IgD-negative memory B cell (primary cell): ENCODE results near the gene ARHGEF17. TPM values are rescaled to one million over a fixed set of nuclear protein-coding genes. Genes with fewer than 3 reads are reported as not detected.
A peak's percentile ranks its signal among the peaks of the same experiment; 100 is the strongest.

Experiments
- H3K27ac Mint-ChIP-seq, 3 donors: one replicate each; pipeline ENCODE4 v1.8.0; 2020 to 2022; ENCODE audit warnings: mild to moderate bottlenecking in 3 of 3, mixed read lengths in 3 of 3, moderate library complexity in 1 of 3
- H3K27me3 Mint-ChIP-seq: one replicate; pipeline ENCODE4 v1.8.0; 2021; ENCODE audit warnings: mixed read lengths
- H3K36me3 Mint-ChIP-seq: one replicate; pipeline ENCODE4 v1.8.0; 2020; ENCODE audit warnings: mild to moderate bottlenecking, mixed read lengths
- H3K4me1 Mint-ChIP-seq, 3 donors: one replicate each; pipeline ENCODE4 v1.8.0; 2020 to 2022; ENCODE audit warnings: mixed read lengths in 3 of 3, mild to moderate bottlenecking in 1 of 3
- H3K4me3 Mint-ChIP-seq, 4 donors: one replicate each; pipeline ENCODE4 v1.8.0; 2020 to 2022; ENCODE audit warnings: mild to moderate bottlenecking in 4 of 4, mixed read lengths in 4 of 4, moderate library complexity in 3 of 4
- H3K9me3 Mint-ChIP-seq, 3 donors: one replicate each; pipeline ENCODE4 v1.8.0; 2020 to 2021; ENCODE audit warnings: mixed read lengths in 3 of 3, mild to moderate bottlenecking in 1 of 3
- polyA plus RNA-seq: library from polyadenylated mRNA; unstranded; fragments of 300-500 nt; fragmentation: Illumina TruSeq; gene quantifications from one replicate; pipeline ENCODE4 v1.2.3, GENCODE V29; 2021

Gene ARHGEF17
- polyA plus RNA-seq, 1 donor from 2014 or later: not detected

GRCh38 chr11:73394416-73395296 lies 86.6 kb downstream of the ARHGEF17 start:
- Mint-ChIP-seq H3K9me3 (no peaks in the 10 kb centered on the region), H3K4me3 (no peak overlapping the region), H3K27me3 (no peaks in the 10 kb centered on the region), H3K27ac (peak overlapping the region in 1 of 3 donors; percentile 45), H3K4me1 (peaks cover 4 to 16% (median 9%) of the 10 kb centered on the region in 3 donors), H3K36me3 (peaks cover 3% of the 10 kb centered on the region)

GRCh38 chr11:73395297-73396208 lies 87.5 kb downstream of the ARHGEF17 start:
- peaks cover 2 to 9% (median 5%) of the 10 kb centered on the region in 3 donors for H3K4me1 Mint-ChIP-seq
- H3K9me3 Mint-ChIP-seq: no peaks in the 10 kb centered on the region
- H3K4me3 Mint-ChIP-seq: no peak overlapping the region
- H3K36me3 Mint-ChIP-seq: no peaks in the 10 kb centered on the region
- H3K27ac Mint-ChIP-seq: peak overlapping the region in 1 of 3 donors; percentile 45
- H3K27me3 Mint-ChIP-seq: no peaks in the 10 kb centered on the region

DNA sequence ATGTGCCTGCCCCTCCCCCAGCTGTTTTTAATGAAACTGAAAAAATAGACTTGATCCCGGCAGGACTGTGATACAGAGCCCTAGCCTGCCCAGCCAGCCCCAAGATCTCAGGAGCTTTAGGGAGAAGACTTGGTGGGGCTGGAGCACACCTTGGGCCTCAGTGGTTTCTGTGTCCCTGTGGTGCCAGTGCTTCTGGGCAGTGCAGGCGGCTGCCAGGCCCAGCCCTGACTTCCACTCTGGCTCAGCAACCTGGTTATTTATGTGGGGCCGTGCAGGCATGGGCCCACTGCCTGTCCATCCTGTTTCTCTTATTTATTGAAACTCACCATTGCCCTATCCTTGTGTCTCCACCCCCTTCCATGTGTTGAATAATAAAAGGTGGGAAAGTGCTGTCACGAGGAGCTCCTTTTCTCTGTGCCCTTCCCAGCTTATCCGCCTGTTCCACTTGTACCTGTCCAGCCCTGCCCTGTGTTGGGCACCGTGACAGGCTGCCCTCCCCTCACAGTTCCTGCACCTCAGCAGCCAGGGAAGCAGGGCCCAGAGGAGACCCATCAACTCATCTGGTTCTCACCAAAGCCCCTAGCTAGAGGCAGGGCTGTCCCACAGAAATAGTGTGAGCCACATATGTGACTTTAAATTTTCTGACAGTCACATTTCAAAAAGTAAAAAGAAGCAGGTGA lies 88.3 kb downstream of the ARHGEF17 start:
- Mint-ChIP-seq H3K36me3 (no peaks in the 10 kb centered on the region), H3K4me1 (peaks cover 5 to 9% (median 7%) of the 10 kb centered on the region in 3 donors), H3K27me3 (no peaks in the 10 kb centered on the region), H3K9me3 (no peaks in the 10 kb centered on the region), H3K27ac (peak overlapping the region in 1 of 3 donors; percentile 67), H3K4me3 (no peak overlapping the region)

DNA sequence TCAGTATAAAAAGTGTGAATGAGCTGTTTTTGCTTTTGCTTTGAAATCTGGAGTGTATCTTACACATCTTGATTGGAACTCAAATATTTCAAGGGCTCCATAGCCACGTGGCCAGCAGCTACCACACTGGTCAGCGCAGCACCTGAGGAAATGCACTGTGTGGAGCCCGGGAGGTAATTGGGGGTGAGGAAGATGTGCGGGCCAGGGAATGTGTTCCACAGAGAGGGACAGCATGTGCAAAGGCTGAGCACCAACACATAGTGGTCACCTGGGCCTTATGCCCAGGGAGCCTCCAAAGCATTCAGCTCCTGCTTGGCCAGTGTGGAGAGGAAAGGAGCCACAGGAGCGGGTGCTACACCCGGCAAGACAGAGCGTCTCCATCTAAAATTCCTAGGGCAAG lies 88.9 kb downstream of the ARHGEF17 start:
- Mint-ChIP-seq H3K9me3 (no peaks in the 10 kb centered on the region), H3K27me3 (no peaks in the 10 kb centered on the region), H3K4me1 (peaks cover 5 to 9% (median 7%) of the 10 kb centered on the region in 3 donors), H3K27ac (peak overlapping the region in 2 of 3 donors; percentile 67 to 76), H3K36me3 (no peaks in the 10 kb centered on the region), H3K4me3 (no peak overlapping the region)

DNA sequence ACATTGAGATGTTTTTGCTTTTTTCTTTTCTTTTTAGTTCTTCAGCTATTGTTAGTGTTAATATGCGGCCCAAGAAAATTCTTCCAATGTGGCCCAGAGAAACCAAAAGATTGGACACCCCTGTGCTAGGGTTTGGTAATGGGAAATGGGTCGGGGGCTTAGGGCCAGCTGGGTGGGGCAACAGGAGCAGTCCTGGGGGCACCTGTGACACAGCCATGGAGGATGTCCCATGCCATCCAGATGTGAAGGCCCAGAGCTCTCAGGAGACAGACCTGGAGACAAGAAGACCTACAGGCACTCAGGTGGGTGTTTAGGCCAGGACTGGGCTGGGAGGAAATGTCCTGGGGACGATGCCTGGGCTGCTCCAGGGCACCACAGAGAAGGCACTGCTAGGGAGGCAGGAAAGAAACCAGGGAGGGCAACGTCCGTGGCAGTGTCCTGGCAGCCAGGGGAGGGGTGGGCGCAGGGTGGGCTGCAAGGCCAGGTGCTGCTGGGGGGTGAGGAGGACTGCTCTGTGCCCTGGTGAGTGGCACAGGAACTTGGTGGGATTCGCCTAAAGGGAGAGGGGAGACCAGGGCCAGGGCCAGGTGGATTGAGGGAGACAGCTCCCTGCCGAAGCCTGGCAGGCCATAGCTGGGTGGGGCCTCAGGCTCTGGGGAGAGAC lies 89.5 kb downstream of the ARHGEF17 start:
- Mint-ChIP-seq H3K9me3 (no peaks in the 10 kb centered on the region), H3K4me1 (peaks cover 5 to 9% (median 7%) of the 10 kb centered on the region in 3 donors), H3K27ac (peak overlapping the region; percentile 58 to 67 (median 65)), H3K36me3 (no peaks in the 10 kb centered on the region), H3K4me3 (no peak overlapping the region), H3K27me3 (no peaks in the 10 kb centered on the region)

GRCh38 chr11:73398132-73398526 lies 90.1 kb downstream of the ARHGEF17 start:
- H3K27me3 Mint-ChIP-seq: no peaks in the 10 kb centered on the region
- H3K36me3 Mint-ChIP-seq: no peaks in the 10 kb centered on the region
- no peaks in the 10 kb centered on the region for H3K9me3 Mint-ChIP-seq
- peaks cover 8 to 9% (median 9%) of the 10 kb centered on the region in 3 donors for H3K4me1 Mint-ChIP-seq
- no peak overlapping the region for H3K4me3 Mint-ChIP-seq
- peak overlapping the region; percentile 10 to 67 (median 65) for H3K27ac Mint-ChIP-seq

DNA sequence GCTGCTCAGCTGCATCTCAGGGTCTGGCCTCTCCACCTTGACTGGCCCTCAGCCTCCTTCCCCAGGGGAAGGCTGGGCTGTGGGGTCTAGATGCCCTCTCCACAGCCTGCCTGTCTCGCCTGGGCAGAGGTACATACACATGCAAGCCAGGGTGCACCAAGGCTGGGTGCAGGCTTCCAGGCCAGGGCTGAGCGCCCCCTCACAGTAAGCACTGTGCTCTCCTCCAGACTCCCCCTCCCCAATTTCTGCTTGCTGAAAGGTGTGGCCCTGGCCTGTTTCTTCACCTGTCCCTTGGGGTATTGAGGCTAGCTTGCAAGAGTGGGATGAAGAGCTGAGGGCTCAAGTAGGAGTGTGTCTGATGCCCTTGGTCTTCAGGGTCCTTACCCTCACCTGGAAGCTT lies 90.6 kb downstream of the ARHGEF17 start:
- no peaks in the 10 kb centered on the region for H3K27me3 Mint-ChIP-seq
- H3K9me3 Mint-ChIP-seq: no peaks in the 10 kb centered on the region

GRCh38 chr11:73399159-73399590 lies 91.1 kb downstream of the ARHGEF17 start:
- H3K4me3 Mint-ChIP-seq: no peak overlapping the region
- peak overlapping the region; percentile 14 to 94 (median 72) for H3K27ac Mint-ChIP-seq
- H3K27me3 Mint-ChIP-seq: no peaks in the 10 kb centered on the region
- H3K36me3 Mint-ChIP-seq: no peaks in the 10 kb centered on the region
- H3K4me1 Mint-ChIP-seq: peaks cover 4 to 10% (median 8%) of the 10 kb centered on the region in 3 donors
- H3K9me3 Mint-ChIP-seq: no peaks in the 10 kb centered on the region

More for the DNA sequence above, 90.6 kb downstream of the ARHGEF17 start:
- Mint-ChIP-seq H3K4me1 (peaks cover 4 to 8% (median 8%) of the 10 kb centered on the region in 3 donors), H3K4me3 (no peak overlapping the region), H3K27ac (peak overlapping the region; percentile 10 to 72 (median 65)), H3K36me3 (no peaks in the 10 kb centered on the region)

DNA sequence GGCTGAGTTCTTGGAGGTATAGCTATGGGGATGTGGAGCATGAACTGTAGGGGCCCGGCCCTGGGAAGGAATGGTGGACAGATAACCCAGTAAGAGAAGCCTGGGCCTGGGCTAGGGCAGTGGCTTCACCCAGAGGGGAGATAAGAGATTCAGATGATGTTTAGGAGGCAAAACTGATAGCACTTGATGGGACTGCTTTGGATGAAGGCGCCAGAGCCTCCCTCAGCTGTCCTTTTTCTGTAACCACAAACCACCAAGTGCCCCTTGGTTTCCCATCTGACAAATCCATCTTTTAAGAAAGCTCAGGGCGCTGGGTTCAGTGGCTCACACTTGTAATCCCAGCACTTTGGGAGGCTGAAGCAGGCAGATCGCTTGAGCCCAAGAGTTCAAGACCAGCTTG lies 91.6 kb downstream of the ARHGEF17 start:
- Mint-ChIP-seq H3K4me3 (no peak overlapping the region), H3K27ac (peak overlapping the region; percentile 14 to 94 (median 72)), H3K4me1 (peaks cover 4 to 10% (median 8%) of the 10 kb centered on the region in 3 donors)

DNA sequence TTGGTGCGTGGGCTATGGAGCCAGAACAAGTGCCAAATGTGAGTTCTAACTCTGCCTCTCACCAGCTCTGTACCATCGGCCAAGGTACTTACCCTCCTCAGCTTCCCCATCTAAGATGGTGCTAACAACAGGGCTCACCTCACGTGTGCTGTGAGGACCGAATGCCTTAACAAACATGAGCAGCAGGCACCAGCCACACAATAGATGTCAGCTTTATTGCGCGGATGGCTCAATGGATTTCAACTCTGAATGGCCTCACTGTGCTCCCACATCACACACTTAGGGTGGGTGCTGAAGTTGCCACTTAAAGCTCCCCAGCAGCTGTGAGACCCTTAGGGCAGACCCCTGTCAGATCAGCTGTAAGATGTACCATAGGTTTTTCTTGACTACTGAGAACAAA lies 92.2 kb downstream of the ARHGEF17 start:
- no peak overlapping the region for H3K4me3 Mint-ChIP-seq
- no peaks in the 10 kb centered on the region for H3K36me3 Mint-ChIP-seq
- H3K27me3 Mint-ChIP-seq: no peaks in the 10 kb centered on the region
- H3K4me1 Mint-ChIP-seq: peaks cover 4 to 10% (median 8%) of the 10 kb centered on the region in 3 donors
- H3K9me3 Mint-ChIP-seq: no peaks in the 10 kb centered on the region
- peak overlapping the region in 2 of 3 donors; percentile 58 to 87 for H3K27ac Mint-ChIP-seq

More for the DNA sequence above, 91.6 kb downstream of the ARHGEF17 start:
- Mint-ChIP-seq H3K9me3 (no peaks in the 10 kb centered on the region), H3K27me3 (no peaks in the 10 kb centered on the region), H3K36me3 (no peaks in the 10 kb centered on the region)

DNA sequence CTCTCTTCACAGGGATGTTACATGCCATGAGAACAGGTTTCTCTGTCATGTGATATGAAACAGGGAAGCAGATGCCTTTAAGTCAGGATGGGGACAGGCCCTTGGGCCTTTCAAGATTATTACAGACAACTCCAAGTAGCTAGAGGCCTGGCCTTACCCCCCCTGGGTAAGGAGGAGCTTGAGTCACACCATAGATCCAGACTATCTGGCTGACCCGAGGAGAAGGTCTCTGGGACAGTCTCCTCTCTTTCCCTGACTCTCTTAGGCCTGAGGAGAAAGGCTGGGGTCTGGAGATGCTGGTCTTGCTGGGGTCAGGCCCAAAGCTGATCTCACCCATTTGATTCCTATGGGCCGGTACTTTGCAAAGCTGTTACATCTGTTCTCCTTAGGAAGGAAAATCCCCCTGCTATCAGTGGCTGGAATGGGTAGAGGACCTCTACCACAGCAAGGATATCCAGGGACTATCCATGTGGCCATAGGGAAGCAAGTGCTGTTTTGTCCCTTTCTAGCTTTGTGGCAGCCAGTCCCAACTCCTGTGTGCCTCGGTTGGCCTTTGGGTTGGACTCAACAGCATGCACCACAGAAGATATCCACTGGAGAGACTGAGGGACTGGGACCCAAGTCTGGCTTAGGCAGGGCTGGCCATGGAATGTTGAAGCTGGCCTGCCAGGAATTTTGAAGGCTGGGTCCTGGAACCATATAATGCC lies 93.3 kb downstream of the ARHGEF17 start:
- H3K9me3 Mint-ChIP-seq: no peaks in the 10 kb centered on the region
- H3K36me3 Mint-ChIP-seq: no peaks in the 10 kb centered on the region
- H3K4me3 Mint-ChIP-seq: no peak overlapping the region
- H3K27ac Mint-ChIP-seq: peak overlapping the region in 2 of 3 donors; percentile 58 to 71
- peaks cover 4 to 10% (median 8%) of the 10 kb centered on the region in 3 donors for H3K4me1 Mint-ChIP-seq
- H3K27me3 Mint-ChIP-seq: no peaks in the 10 kb centered on the region

DNA sequence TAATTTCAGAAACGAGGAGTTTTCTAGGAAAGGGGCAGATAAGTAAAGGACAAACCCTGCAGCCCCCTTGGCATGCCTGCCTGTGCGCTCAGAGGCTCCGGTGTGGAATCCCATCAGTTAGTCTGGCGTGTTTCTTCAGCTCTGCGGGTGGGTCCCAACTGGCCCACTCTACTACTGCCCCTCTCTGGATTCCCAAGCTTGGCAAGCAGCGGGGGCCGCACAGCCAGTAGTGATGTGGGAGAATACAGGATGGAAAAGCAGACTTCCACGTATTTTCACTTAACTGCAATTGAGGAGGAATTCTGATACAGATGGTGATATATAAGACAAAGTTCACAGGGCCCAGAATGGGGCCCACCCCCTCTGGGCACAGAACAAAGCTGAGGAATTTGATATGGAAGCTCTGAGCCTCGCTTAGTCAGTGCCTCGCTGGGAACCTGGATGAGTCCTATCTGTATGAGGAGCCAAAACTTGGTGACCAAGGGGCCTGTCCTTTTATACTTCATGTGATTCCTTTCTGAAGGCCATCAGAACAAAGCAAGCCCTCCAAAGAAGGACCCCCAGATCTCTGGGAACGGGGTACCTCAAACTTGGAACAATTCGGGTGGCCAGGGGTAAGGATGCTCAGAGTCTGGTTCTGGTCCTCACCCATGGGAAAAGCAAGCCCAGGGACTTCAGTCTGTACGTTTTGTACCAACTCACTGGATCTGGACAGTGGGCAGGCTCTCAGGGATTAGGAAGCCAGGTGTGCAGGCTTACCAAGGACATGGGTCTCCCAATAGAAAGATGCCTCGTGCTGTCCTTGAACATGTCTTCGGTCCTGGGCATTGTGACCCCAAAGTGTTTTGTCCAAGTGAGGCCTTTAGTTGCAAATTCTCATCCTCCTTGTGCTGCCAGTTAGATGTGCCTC lies 94.1 kb downstream of the ARHGEF17 start:
- H3K9me3 Mint-ChIP-seq: no peaks in the 10 kb centered on the region
- peak overlapping the region in 2 of 3 donors; percentile 35 to 83 for H3K27ac Mint-ChIP-seq
- H3K27me3 Mint-ChIP-seq: no peaks in the 10 kb centered on the region
- H3K4me3 Mint-ChIP-seq: no peak overlapping the region
- no peaks in the 10 kb centered on the region for H3K36me3 Mint-ChIP-seq
- H3K4me1 Mint-ChIP-seq: peaks cover 4 to 9% (median 8%) of the 10 kb centered on the region in 3 donors

GRCh38 chr11:73402834-73403185 lies 94.7 kb downstream of the ARHGEF17 start:
- Mint-ChIP-seq H3K9me3 (no peaks in the 10 kb centered on the region), H3K36me3 (no peaks in the 10 kb centered on the region), H3K27me3 (no peaks in the 10 kb centered on the region), H3K27ac (peak overlapping the region in 2 of 3 donors; percentile 35 to 83), H3K4me3 (no peak overlapping the region), H3K4me1 (peaks cover 4 to 9% (median 8%) of the 10 kb centered on the region in 3 donors)
